ENCODE measurements around the gene TRAT1. TPM values are rescaled to one million over a fixed set of nuclear protein-coding genes. Genes with fewer than 3 reads are reported as not detected.

Gene TRAT1
- total and polyA plus RNA-seq, 2 donors (not counting 1 experiment from before 2014, with no cell fraction given) = 0.34 TPM; not detected in 1

DNA sequence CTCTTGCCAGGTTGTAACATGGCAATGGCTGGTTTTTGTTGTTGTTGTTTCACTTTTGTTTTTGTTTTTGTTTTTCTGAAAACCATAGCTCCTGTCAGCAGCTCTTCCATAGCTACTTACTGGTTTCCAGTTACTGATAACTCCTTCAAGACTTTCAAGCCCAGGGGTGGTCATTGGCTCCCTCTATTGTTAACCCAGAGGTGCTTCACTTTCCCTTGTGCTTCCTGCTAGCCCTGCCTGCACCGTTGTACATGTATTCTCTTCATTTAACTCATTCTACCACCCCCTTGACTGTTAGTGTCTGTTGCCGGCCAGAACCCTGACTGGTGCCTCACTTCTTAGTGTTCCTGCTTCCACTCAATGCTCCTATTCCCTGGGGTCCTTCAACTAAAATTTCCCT lies 4.2 kb upstream of the TRAT1 start:
- no peak overlapping the region for H3K4me3 ChIP-seq (ENCODE audit: control extremely low read depth in 1 of 5, extremely low read depth in 1 of 5, insufficient read depth in 1 of 5, low read depth in 2 of 5, low read length in 4 of 5)
- intact Hi-C loops (cut with micrococcal nuclease) = loop anchor here (10.0 kb wide), 1 partner anchor 154 kb away; no protein-coding TSS in a partner anchor
- no peak overlapping the region for H2AFZ ChIP-seq (ENCODE audit: insufficient read depth, low read depth, low read length, poor library complexity, severe bottlenecking)
- no peaks in the 10 kb centered on the region for H3K9me3 ChIP-seq (ENCODE audit: control extremely low read depth in 1 of 3, control insufficient read depth in 2 of 3, insufficient read depth in 1 of 3, low read length in 2 of 3)
- TF ChIP-seq CTCF (IDR thresholded peaks at IDR 0.05) (no peak), EZH2 (IDR thresholded peaks at IDR 0.05; ENCODE audit: borderline replicate concordance, insufficient read depth, low read depth, low read length, poor library complexity, severe bottlenecking) (no peak)
- Mint-ChIP-seq H3K27me3 (peaks cover 3% of the 10 kb centered on the region), H3K27ac (no peak overlapping the region), H3K9me3 (ENCODE audit: insufficient read depth) (no peaks in the 10 kb centered on the region), H3K4me1 (no peaks in the 10 kb centered on the region), H3K4me3 (no peak overlapping the region)
- DNase-seq (no peak), ATAC-seq (ENCODE audit: low read depth) (no peak)
- H3K36me3 ChIP-seq (replicated peaks in 1 of 2; ENCODE audit: control extremely low read depth in 1 of 2, control insufficient read depth in 1 of 2, extremely low read depth in 1 of 2, insufficient read depth in 2 of 2, low read length in 1 of 2) = no peaks in the 10 kb centered on the region
- no peak overlapping the region for H3K27ac ChIP-seq (ENCODE audit: low read length in 2 of 2)
- no peaks in the 10 kb centered on the region for H3K79me2 ChIP-seq (ENCODE audit: control insufficient read depth, insufficient read depth, low read length)
- WGBS (ENCODE audit: insufficient coverage) = 43% methylated on average over 2 of the region's 2 CpGs
- CTCF ChIA-PET = no interaction called here
- H3K4me1 ChIP-seq (ENCODE audit: control insufficient read depth in 2 of 2, insufficient read depth in 2 of 2, low read length in 2 of 2) = no peaks in the 10 kb centered on the region
- POLR2A ChIA-PET = no interaction called here
- H4K20me1 ChIP-seq (ENCODE audit: control insufficient read depth, insufficient read depth, low read length, poor library complexity, severe bottlenecking) = no peaks in the 10 kb centered on the region
- H3K9ac ChIP-seq (ENCODE audit: low read length) = no peak overlapping the region
- no peaks in the 10 kb centered on the region for H3K27me3 ChIP-seq (replicated peaks in 1 of 4; ENCODE audit: control extremely low read depth in 1 of 4, control insufficient read depth in 3 of 4, insufficient read depth in 4 of 4, low read length in 3 of 4)
- no peak overlapping the region for H3K4me2 ChIP-seq (replicated peaks; ENCODE audit: low read depth, low read length, poor library complexity, severe bottlenecking)

GRCh38 chr3:108820586-108820985 lies 2.0 kb upstream of the TRAT1 start:
- intact Hi-C loops (cut with micrococcal nuclease) = no loop called here
- Histone ChIP-seq H3K27ac (ENCODE audit: low read length in 2 of 2) (no peak overlapping the region), H3K4me3 (ENCODE audit: control extremely low read depth in 1 of 5, extremely low read depth in 1 of 5, insufficient read depth in 1 of 5, low read depth in 2 of 5, low read length in 4 of 5) (no peak overlapping the region), H3K36me3 (replicated peaks in 1 of 2; ENCODE audit: control extremely low read depth in 1 of 2, control insufficient read depth in 1 of 2, extremely low read depth in 1 of 2, insufficient read depth in 2 of 2, low read length in 1 of 2) (no peaks in the 10 kb centered on the region), H3K9ac (ENCODE audit: low read length) (no peak overlapping the region), H3K4me1 (ENCODE audit: control insufficient read depth in 2 of 2, insufficient read depth in 2 of 2, low read length in 2 of 2) (no peaks in the 10 kb centered on the region), H3K9me3 (ENCODE audit: control extremely low read depth in 1 of 3, control insufficient read depth in 2 of 3, insufficient read depth in 1 of 3, low read length in 2 of 3) (no peaks in the 10 kb centered on the region), H3K27me3 (replicated peaks in 1 of 4; ENCODE audit: control extremely low read depth in 1 of 4, control insufficient read depth in 3 of 4, insufficient read depth in 4 of 4, low read length in 3 of 4) (no peaks in the 10 kb centered on the region), H2AFZ (ENCODE audit: insufficient read depth, low read depth, low read length, poor library complexity, severe bottlenecking) (no peak overlapping the region), H4K20me1 (ENCODE audit: control insufficient read depth, insufficient read depth, low read length, poor library complexity, severe bottlenecking) (no peaks in the 10 kb centered on the region), H3K4me2 (replicated peaks; ENCODE audit: low read depth, low read length, poor library complexity, severe bottlenecking) (no peak overlapping the region), H3K79me2 (ENCODE audit: control insufficient read depth, insufficient read depth, low read length) (no peaks in the 10 kb centered on the region)
- POLR2A ChIA-PET = no interaction called here
- WGBS (ENCODE audit: insufficient coverage) = 78% methylated on average over 1 of the region's 1 CpG
- Mint-ChIP-seq H3K4me1 (no peaks in the 10 kb centered on the region), H3K27me3 (no peaks in the 10 kb centered on the region), H3K27ac (no peak overlapping the region), H3K9me3 (ENCODE audit: insufficient read depth) (no peaks in the 10 kb centered on the region), H3K4me3 (no peak overlapping the region)
- CTCF ChIA-PET = interaction anchor here (0.6 kb wide), 1 partner anchor 1693 kb away, joined by 3 read pairs; no protein-coding TSS in a partner anchor
- no peak for ATAC-seq (ENCODE audit: low read depth)
- no peak for TF ChIP-seq CTCF (IDR thresholded peaks at IDR 0.05)
- no peak for TF ChIP-seq EZH2 (IDR thresholded peaks at IDR 0.05; ENCODE audit: borderline replicate concordance, insufficient read depth, low read depth, low read length, poor library complexity, severe bottlenecking)
- no peak for DNase-seq
